NCI-H748 (cell line): ENCODE data around the gene GPD1.
A peak's percentile ranks its signal among the peaks of the same experiment; 100 is the strongest.

Experiments
- DNase-seq: peaks from one replicate; lab custom pipeline; 2025; ENCODE audit not compliant: unreplicated experiment; lab: John Stamatoyannopoulos, UW

Gene GPD1

GRCh38 chr12:50099302-50100008 is 4.4 kb upstream of the GPD1 start:
- DNase-seq = no peak

GRCh38 chr12:50100561-50100960 is 3.2 kb upstream of the GPD1 start:
- DNase-seq = no peak

- DNase-seq = peak; percentile 9
Observed at GRCh38 chr12:50101663-50102062, 2.1 kb upstream of the GPD1 start.

DNA sequence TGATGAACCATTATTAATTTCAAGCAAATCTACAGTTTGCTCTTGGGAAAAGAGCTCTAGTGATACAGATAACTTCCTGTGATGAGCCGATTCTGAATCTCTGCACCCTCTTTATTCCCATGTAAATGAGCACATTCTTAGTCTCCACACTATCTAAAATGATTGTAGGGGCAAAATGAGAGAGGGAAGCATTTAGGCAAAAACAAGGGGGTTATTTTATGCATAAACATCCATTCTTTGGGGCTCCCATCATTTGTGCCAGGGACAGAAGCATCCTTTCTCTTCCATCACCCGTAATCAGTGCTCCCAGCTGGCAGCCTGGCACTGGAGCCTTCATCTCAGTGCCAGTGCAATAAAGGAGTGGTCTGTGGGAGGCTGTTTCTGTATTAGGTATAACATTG is 1.7 kb upstream of the GPD1 start:
- no peak for DNase-seq

- DNase-seq = no peak
Observed at GRCh38 chr12:50102646-50103309, 1.0 kb upstream of the GPD1 start.

DNA sequence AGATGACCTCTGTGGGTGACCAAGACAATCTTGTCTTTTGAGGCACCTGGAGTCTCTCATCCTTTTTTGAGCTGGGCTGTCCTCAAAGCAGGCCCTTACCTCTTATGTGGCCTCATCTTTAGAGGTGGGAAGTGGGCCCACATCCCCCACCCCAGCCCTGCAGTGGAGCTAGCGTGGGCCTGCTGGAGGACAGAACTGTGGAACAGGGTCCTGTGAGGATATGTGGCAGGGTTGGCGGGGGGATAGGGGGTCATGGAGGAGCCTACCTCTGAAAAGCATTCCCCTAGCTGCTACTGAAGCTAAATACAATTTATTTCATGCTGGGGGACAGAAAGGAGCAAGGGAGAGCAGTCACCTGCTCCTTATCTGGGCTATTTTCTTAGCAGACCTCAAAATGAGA is 457 bp upstream of the GPD1 start:
- DNase-seq = no peak

DNA sequence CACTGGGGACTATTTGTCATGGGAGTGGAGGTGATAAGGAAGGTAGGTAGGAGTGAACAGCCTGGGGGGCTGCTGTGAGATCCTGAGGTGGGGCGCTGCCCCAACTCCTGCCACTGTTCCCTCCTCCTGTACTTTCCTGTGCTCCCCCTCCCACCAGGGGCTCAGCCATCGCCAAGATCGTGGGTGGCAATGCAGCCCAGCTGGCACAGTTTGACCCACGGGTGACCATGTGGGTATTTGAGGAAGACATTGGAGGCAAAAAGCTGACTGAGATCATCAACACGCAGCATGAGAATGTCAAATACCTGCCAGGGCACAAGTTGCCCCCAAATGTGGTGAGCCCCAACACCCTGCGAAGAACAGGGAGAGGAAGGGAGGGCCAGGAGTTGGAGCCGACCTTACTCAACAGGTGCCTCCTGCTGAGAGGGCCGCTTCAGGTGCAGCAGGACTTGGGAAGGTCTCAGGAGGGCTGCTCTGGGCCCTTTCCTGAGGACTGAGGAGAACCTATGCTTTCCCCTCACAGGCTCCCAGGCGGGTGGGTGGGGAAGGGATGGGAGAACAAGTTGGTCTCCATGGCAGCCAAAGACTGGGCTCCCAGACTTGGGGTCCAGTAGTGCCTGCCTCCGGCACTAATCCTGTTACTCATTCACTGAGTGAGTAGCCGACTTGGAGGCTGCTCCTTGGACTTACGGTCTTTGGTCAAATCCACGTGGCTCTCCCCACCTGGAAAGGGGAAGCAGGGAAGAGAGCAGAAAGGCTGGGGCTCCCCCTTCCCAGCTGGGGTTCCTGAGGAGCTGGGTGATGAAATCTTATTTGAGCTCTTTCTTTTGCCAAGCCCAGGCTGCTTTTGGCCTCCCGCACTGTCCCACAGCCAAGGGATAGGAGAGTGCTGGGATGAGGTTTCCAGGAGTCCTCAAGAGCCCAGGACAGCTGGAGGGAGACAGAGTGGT is 884 bp downstream of the GPD1 start:
- no peak for DNase-seq

DNA sequence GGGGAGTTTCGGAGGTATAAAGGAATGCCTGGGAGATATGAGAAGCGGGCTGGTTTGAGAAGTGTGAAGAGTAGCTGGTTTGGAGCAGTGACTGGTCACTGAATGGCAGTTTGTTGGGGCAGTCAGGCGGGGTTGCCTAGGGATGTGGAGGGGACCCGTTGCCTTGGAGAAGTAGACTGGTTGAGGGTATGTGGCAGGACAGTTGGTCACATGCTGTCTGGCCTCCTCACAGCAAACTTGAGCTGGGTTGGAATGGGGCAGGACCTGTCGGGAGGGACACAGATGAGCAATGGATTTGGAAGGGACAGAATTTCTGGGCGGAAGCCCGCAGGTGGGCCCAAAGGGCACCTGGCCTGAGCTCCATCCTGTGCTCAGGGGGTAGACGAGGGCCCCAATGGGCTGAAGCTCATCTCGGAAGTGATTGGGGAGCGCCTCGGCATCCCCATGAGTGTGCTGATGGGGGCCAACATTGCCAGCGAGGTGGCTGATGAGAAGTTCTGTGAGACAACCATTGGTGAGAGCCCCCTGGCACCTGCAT is 2.2 kb downstream of the GPD1 start:
- DNase-seq = no peak

GRCh38 chr12:50106907-50107306 is 3.1 kb downstream of the GPD1 start:
- no peak for DNase-seq

DNA sequence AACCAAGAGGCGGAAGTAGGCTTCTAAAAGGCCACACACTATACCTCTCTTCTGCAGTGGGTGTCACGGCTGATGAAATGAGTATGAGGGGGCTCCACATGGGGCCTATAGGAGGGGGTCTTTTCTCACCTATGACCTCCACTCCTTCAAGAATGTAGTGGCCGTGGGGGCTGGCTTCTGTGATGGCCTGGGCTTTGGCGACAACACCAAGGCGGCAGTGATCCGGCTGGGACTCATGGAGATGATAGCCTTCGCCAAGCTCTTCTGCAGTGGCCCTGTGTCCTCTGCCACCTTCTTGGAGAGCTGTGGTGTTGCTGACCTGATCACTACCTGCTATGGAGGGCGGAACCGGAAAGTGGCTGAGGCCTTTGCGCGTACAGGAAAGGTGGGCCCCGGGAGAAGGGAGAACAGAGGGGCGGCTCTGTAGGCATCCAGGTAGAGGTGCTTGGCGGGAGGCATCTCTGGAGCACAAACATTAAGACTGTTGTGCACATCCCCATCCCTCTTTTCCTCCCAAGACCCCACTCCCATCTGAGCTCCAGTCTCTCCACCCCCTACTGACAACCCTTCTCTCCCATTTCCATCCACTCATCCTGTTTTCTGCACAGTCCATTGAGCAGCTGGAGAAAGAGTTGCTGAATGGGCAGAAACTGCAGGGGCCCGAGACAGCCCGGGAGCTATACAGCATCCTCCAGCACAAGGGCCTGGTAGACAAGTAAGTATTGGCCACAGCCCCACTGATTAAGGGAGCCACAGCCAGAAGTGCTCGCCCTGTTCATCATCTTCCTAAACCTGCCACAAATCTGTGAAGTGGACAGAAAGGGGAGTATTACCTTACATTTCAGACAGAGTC is 3.8 kb downstream of the GPD1 start:
- DNase-seq = no peak

- DNase-seq = no peak
Observed at GRCh38 chr12:50109319-50109718, 5.5 kb downstream of the GPD1 start.

DNA sequence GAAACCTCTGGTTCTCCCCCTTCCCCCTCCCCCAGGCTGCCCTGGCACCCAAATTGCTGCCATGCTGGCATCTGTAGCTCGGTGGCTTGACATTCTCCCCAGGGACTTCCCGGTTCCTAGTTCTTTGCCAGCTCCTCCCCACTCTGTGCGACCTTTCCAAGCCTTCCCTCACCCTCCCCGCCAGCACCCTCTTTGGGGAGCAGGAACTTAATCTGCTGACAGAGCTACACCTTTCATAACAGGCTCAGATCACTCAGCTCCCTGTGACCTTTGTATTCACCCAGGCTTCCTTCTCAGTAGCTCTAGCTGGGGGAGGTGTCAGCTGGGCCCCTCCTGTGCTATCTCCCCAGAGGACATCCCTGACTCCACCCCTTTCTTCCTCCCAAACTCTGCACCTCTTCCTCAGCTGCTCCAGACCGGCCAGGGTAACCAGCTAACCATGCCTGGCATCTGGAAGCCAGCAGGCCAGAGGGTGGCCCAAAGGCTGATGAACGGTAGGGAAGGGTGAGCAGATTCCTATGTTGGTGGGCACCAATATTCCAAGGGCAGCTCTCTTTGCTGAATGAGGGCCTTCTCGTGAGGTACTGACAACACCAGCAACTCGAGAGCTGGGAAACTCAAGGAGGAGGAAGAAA is 6.4 kb downstream of the GPD1 start:
- no peak for DNase-seq

- peak; percentile 42 for DNase-seq
Observed at GRCh38 chr12:50110762-50111351, 7.0 kb downstream of the GPD1 start.

DNA sequence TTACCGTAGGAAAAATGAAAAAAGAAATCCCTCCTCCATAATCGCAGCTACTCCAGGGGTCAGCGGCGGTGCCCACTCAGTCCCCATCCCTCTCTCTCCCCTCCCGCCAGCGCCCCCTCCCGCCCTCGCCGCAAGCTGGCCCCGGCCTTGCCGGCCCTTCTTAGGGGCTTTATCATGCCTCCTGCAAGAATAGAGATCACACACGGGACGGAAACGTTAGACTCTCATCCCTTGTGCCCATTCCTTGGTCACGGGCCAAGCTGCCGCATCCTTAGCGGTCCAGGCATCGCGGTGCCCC is 7.5 kb downstream of the GPD1 start:
- no peak for DNase-seq

DNA sequence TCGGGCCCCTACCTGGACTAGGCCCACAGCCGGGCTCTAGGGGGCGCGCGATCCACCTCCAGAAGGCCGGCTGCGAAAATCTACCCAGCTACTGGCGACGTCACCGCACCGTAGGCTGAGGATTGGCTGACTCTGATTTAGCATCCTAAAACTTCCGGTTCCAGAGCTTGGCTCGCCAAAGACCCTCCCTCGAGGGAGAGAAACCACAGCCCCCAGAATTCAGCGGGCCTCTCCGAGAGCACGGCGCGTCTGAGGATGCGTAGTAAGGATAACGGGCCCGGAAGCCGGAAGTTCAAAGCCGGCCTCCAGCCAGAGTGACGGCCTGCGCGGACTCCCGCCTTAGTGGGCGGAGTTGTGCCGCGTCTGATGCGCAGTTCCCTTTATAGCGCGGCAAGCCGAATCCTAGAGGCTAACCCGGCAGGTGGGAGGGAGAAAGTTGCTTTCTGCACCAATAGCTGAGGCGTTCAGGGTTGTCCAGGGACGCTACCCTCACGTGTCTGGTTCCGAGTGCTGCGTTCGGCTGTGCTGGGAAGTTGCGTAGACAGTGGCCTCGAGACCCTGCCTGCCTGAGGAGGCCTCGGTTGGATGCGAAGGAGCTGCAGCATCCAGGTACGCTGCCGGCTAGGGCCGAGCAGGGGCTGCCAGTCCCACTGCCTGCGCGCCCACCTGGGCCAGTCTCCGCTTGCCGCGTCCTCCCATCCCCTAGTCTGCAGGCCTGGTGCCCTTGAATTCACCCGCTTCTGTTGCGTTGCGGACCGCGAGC is 8.1 kb downstream of the GPD1 start, which contains the start of gene COX14:
Gene COX14 (plus strand): TSS at position 544 of the 763 bp plus-strand sequence. CDS start 7,808 bp downstream, outside the sequence.
- DNase-seq = peak; percentile 100

GRCh38 chr12:50112456-50113218 is 8.8 kb downstream of the GPD1 start:
- DNase-seq = no peak

DNA sequence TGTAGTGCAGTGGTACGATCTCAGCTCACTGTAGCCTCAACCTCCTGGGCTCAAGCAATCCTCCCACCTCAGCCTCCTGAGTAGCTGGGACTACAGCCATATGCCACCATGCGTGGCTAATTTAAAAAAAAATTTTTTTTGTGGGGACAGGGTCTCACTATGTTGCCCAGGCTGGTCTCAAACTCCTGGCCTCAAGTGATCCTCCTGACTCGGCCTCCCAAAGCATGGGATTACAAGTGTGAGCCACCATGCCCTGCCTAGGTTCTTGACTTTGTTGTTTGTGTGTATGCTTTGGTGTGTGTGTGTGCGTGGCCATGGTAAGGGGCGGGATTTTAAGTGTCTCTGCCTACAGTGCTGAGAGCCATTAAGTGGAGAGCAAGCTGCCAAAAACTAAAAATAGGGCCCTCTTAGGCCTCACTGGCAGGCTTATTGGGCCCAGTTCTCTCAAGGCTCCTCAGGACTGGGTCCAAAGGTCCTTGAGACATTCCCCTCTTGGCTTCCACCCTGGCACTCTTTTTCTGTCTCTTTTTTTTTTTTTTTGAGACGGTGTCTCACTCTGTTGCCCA is 13.3 kb downstream of the GPD1 start:
- no peak for DNase-seq

- no peak for DNase-seq
Observed at GRCh38 chr12:50119387-50119786, 15.6 kb downstream of the GPD1 start.
